Lower leg skin (tissue), 4 donors: ENCODE data around the gene CD52. TPM values are rescaled to one million over a fixed set of nuclear protein-coding genes. Genes with fewer than 3 reads are reported as not detected.

Experiments used
- DNase-seq, 2 donors: peaks; one replicate each; pipeline ENCODE4 v3.0.0-alpha.2; 2019; ENCODE audit warnings: low spot score in 2 of 2
- H3K4me3 ChIP-seq: fragments of 200-600 bp; sonication (generic); 2 replicates; pipeline ENCODE4 v1.5.1; 2017; ENCODE audit warnings: mild to moderate bottlenecking, low read depth; ENCODE audit not compliant: poor library complexity, severe bottlenecking
- POLR2A ChIP-seq, 2 donors: fragments of 450-650 bp; IDR thresholded peaks; one replicate each; pipeline ENCODE4 v1.6.1; 2016 to 2017; ENCODE audit warnings: antibody characterized with exemption in 2 of 2, mild to moderate bottlenecking in 1 of 2, moderate library complexity in 1 of 2
- WGBS, 2 donors: methylation state at CpG; one replicate each; pipeline ENCODE4 v1.1.5; 2018; 5-methylcytosine and 5-hydroxymethylcytosine counted together
- intact Hi-C: fragments of 100-400 bp; cut with DNase I; formaldehyde crosslinking; loops from one replicate; pipeline ENCODE4 v1.15.0; 2023; ENCODE audit warnings: low total_unique reads
- total RNA-seq, 4 donors: library from RNA; depleted of rRNA; stranded (reverse); fragments of >200 nt; gene quantifications; one replicate each; pipeline ENCODE4 v1.1.0, GENCODE V29; 2016
- TF ChIP-seq, protein P1 (sequence below), 3 donors: fragments of 450-650 bp; IDR thresholded peaks; one replicate each; pipeline ENCODE4 v1.5.1; 2016; ENCODE audit warnings: antibody characterized with exemption in 3 of 3, mild to moderate bottlenecking in 3 of 3, moderate library complexity in 2 of 3

Gene CD52
- total RNA-seq, 4 donors from 2014 or later, result 2.0 to 6.1 (median 3.5) TPM; not detected in 1

DNA sequence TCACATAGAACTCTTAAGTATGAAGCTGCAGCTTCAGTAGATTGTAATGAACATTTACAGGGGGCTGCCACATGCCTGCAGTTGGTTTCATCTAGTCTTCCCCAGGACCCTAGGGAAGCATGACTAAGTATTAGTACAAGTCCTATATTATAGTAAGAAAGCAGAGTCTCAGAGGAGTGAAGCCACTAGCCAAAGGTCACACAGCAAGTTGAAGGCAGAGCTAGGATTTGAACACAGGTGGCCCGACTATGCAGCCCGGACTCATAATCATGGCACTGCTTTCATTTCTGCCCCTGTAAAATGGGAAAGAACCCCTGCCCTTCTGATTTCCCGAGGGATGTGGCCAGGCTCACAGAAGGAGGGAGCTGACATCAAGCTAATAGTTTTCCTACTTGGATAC is 44.6 kb downstream of the CD52 start:
- H3K4me3 ChIP-seq, result no peak overlapping the region
- no peak for DNase-seq
- intact Hi-C loops, result no loop called here
- TF ChIP-seq, protein P1, sequence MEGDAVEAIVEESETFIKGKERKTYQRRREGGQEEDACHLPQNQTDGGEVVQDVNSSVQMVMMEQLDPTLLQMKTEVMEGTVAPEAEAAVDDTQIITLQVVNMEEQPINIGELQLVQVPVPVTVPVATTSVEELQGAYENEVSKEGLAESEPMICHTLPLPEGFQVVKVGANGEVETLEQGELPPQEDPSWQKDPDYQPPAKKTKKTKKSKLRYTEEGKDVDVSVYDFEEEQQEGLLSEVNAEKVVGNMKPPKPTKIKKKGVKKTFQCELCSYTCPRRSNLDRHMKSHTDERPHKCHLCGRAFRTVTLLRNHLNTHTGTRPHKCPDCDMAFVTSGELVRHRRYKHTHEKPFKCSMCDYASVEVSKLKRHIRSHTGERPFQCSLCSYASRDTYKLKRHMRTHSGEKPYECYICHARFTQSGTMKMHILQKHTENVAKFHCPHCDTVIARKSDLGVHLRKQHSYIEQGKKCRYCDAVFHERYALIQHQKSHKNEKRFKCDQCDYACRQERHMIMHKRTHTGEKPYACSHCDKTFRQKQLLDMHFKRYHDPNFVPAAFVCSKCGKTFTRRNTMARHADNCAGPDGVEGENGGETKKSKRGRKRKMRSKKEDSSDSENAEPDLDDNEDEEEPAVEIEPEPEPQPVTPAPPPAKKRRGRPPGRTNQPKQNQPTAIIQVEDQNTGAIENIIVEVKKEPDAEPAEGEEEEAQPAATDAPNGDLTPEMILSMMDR (IDR thresholded peaks at IDR 0.05), result no peak
- TF ChIP-seq POLR2A (IDR thresholded peaks at IDR 0.05), result no peak
- WGBS, 2 donors, result 93% methylated on average over 3 of the region's 3 CpGs

GRCh38 chr1:26363549-26364448 is 46.0 kb downstream of the CD52 start:
- WGBS, 2 donors, result 33 to 34% methylated on average over 25 to 26 of the region's 26 CpGs
- H3K4me3 ChIP-seq, result no peak overlapping the region
- DNase-seq, result peak; percentile 66 to 94
- intact Hi-C loops, result no loop called here
- no peak for TF ChIP-seq POLR2A (IDR thresholded peaks at IDR 0.05)
- TF ChIP-seq, protein P1 (IDR thresholded peaks at IDR 0.05), result peak in 2 of 3 donors; percentile 51 to 66

- DNase-seq, result no peak
- H3K4me3 ChIP-seq, result no peak overlapping the region
- TF ChIP-seq, protein P1 (IDR thresholded peaks at IDR 0.05), result no peak
- no peak for TF ChIP-seq POLR2A (IDR thresholded peaks at IDR 0.05)
- 57 to 67% methylated on average over 9 of the region's 9 CpGs for WGBS, 2 donors
- intact Hi-C loops, result no loop called here
Observed at GRCh38 chr1:26364956-26365355, 47.2 kb downstream of the CD52 start.

DNA sequence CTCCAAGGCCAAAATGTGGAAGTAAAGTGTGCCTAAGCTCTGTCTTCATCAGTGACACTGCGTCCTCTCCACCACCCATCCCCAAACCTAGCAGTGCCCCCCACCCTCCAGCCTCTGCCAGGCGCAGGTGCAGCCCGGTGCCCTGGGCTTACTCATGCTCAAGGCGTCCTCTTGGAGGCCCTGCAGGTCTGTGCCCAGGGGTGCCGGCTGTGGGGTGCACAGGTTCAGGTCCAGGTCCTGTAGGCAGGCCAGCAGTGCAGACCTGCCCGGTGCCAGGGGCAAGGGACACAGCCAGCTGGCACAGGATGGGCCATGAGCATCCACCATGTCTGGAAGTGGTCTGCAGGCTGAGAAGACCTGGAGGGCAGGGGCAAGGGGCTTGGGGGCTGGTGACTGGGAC is 49.7 kb downstream of the CD52 start:
- 94% methylated on average over 5 of the region's 6 CpGs for WGBS, 2 donors
- no peak for DNase-seq
- no peak overlapping the region for H3K4me3 ChIP-seq
- intact Hi-C loops, result no loop called here
- TF ChIP-seq, protein P1 (IDR thresholded peaks at IDR 0.05), result no peak
- no peak for TF ChIP-seq POLR2A (IDR thresholded peaks at IDR 0.05)

DNA sequence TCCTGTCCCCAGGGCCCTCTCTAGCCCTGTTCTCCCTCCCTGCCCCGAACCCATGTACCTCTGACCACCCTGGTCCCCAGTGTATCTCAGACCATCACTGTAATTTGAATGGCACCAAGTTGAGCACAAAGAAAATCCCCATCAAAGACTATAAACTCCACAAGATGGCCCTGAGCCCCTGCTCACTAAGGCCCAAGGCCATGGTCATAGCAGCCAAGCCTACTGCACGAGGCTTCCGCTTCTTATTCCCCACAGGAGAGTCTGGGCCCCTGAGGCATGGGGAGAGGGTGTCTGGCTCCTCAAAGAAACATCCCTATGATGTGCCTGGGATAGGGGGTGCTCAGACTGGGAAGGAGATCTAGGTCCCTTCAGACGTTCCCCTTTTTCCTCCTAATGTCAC is 50.2 kb downstream of the CD52 start:
- 80 to 89% methylated on average over 4 of the region's 4 CpGs for WGBS, 2 donors
- no peak for DNase-seq
- intact Hi-C loops, result no loop called here
- TF ChIP-seq POLR2A (IDR thresholded peaks at IDR 0.05), result no peak
- TF ChIP-seq, protein P1 (IDR thresholded peaks at IDR 0.05), result no peak
- H3K4me3 ChIP-seq, result no peak overlapping the region
